HG03571 (cell line): ENCODE measurements around the gene NLGN1.

Source experiments
- ATAC-seq: cut with Tn5 transposase; IDR thresholded peaks from one replicate; pipeline ENCODE4 v1.9.1; 2021; ENCODE audit not compliant: unreplicated experiment

NLGN1 gene

GRCh38 chr3:174058804-174059203, 661.3 kb downstream of the NLGN1 start:
- no peak for ATAC-seq

- no peak for ATAC-seq
Measured at GRCh38 chr3:174060431-174060830, 662.9 kb downstream of the NLGN1 start.

- no peak for ATAC-seq
Measured at GRCh38 chr3:174061162-174061561, 663.6 kb downstream of the NLGN1 start.

- ATAC-seq, result no peak
Measured at GRCh38 chr3:174061731-174062130, 664.2 kb downstream of the NLGN1 start.

GRCh38 chr3:174062923-174063322, 665.4 kb downstream of the NLGN1 start:
- ATAC-seq, result no peak

- ATAC-seq, result no peak
Measured at GRCh38 chr3:174068035-174068434, 670.5 kb downstream of the NLGN1 start.

GRCh38 chr3:174072675-174073074, 675.1 kb downstream of the NLGN1 start:
- no peak for ATAC-seq

- ATAC-seq, result no peak
Measured at GRCh38 chr3:174083706-174084105, 686.2 kb downstream of the NLGN1 start.

- no peak for ATAC-seq
Measured at GRCh38 chr3:174089592-174089991, 692.0 kb downstream of the NLGN1 start.

GRCh38 chr3:174094669-174095068, 697.1 kb downstream of the NLGN1 start:
- ATAC-seq, result no peak

- no peak for ATAC-seq
Measured at GRCh38 chr3:174097686-174098085, 700.1 kb downstream of the NLGN1 start.

- ATAC-seq, result no peak
Measured at GRCh38 chr3:174098746-174099145, 701.2 kb downstream of the NLGN1 start.

GRCh38 chr3:174099724-174100123, 702.2 kb downstream of the NLGN1 start:
- ATAC-seq, result no peak

GRCh38 chr3:174100744-174101143, 703.2 kb downstream of the NLGN1 start:
- no peak for ATAC-seq

- ATAC-seq, result no peak
Measured at GRCh38 chr3:174101244-174101643, 703.7 kb downstream of the NLGN1 start.

GRCh38 chr3:174102274-174102673, 704.7 kb downstream of the NLGN1 start:
- ATAC-seq, result no peak

GRCh38 chr3:174102866-174103265, 705.3 kb downstream of the NLGN1 start:
- ATAC-seq, result no peak

- no peak for ATAC-seq
Measured at GRCh38 chr3:174110761-174111160, 713.2 kb downstream of the NLGN1 start.

- no peak for ATAC-seq
Measured at GRCh38 chr3:174111776-174112175, 714.2 kb downstream of the NLGN1 start.

GRCh38 chr3:174116421-174116820, 718.9 kb downstream of the NLGN1 start:
- ATAC-seq, result no peak

- no peak for ATAC-seq
Measured at GRCh38 chr3:174120997-174121396, 723.5 kb downstream of the NLGN1 start.

- no peak for ATAC-seq
Measured at GRCh38 chr3:174122411-174122810, 724.9 kb downstream of the NLGN1 start.

GRCh38 chr3:174125267-174125824, 727.8 kb downstream of the NLGN1 start:
- ATAC-seq, result no peak
